Measurements from ENCODE around the gene RSL24D1. TPM values are rescaled to one million over a fixed set of nuclear protein-coding genes. Genes with fewer than 3 reads are reported as not detected.

Gene RSL24D1
- total RNA-seq, 4 donors from 2014 or later, result 39.3 to 72.3 (median 53.2) TPM

GRCh38 chr15:55239440-55240124, 42.8 kb upstream of the RSL24D1 start:
- Histone ChIP-seq H3K36me3 (no peaks in the 10 kb centered on the region), H3K4me1 (no peaks in the 10 kb centered on the region), H3K27me3 (no peaks in the 10 kb centered on the region), H3K27ac (no peak overlapping the region), H3K4me3 (no peak overlapping the region), H3K9me3 (no peaks in the 10 kb centered on the region)
- WGBS, 2 donors, result 87 to 88% methylated on average over 5 of the region's 5 CpGs
- DNase-seq (ENCODE audit: low spot score in 2 of 2), result no peak
- no peak for TF ChIP-seq CTCF (IDR thresholded peaks at IDR 0.05)
- no peak for TF ChIP-seq EP300 (IDR thresholded peaks at IDR 0.05)
- no peak for TF ChIP-seq POLR2A (IDR thresholded peaks at IDR 0.05)

GRCh38 chr15:55238877-55239276, 42.1 kb upstream of the RSL24D1 start:
- no peaks in the 10 kb centered on the region for H3K27me3 ChIP-seq
- no peak overlapping the region for H3K27ac ChIP-seq
- no peak for DNase-seq (ENCODE audit: low spot score in 2 of 2)
- no peak for TF ChIP-seq POLR2A (IDR thresholded peaks at IDR 0.05)
- no peak for TF ChIP-seq CTCF (IDR thresholded peaks at IDR 0.05)
- no peak for TF ChIP-seq EP300 (IDR thresholded peaks at IDR 0.05)
- WGBS, 2 donors, result 94 to 97% methylated on average over 2 of the region's 2 CpGs
- no peaks in the 10 kb centered on the region for H3K4me1 ChIP-seq
- H3K4me3 ChIP-seq, result no peak overlapping the region
- H3K9me3 ChIP-seq, result no peaks in the 10 kb centered on the region
- no peaks in the 10 kb centered on the region for H3K36me3 ChIP-seq

- Histone ChIP-seq H3K27me3 (no peaks in the 10 kb centered on the region), H3K36me3 (no peaks in the 10 kb centered on the region), H3K9me3 (no peaks in the 10 kb centered on the region), H3K4me1 (no peaks in the 10 kb centered on the region), H3K27ac (no peak overlapping the region), H3K4me3 (no peak overlapping the region)
- DNase-seq (ENCODE audit: low spot score in 2 of 2), result no peak
- WGBS, 2 donors, result 94 to 95% methylated on average over 6 of the region's 6 CpGs
- no peak for TF ChIP-seq POLR2A (IDR thresholded peaks at IDR 0.05)
- TF ChIP-seq EP300 (IDR thresholded peaks at IDR 0.05), result no peak
- TF ChIP-seq CTCF (IDR thresholded peaks at IDR 0.05), result no peak
These were observed 40.7 kb upstream of the RSL24D1 start for GRCh38 chr15:55237219-55238130.

DNA sequence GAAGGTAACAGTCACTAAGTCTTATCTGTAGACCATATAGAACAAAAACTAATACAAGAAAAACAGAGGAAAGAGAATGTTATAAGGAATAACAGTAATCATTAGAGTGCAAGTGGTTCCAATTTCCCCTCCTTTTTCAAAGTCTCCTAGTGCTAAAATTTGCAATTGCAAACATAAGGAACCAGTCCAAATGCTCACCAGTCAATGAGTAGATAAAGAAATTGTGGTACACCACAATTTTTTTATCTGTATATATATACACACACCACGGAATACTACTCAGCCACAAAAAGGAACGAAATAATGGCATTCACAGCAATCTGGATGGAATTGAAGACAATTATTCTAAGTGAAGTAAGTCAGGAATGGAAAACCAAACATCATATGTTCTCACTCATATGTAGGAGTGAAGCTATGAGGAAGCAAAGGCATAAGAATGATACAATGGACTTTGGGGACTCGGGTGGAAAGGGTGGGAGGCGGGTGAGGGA, 38.9 kb upstream of the RSL24D1 start:
- H3K27ac ChIP-seq, result no peak overlapping the region
- H3K4me1 ChIP-seq, result no peaks in the 10 kb centered on the region
- H3K9me3 ChIP-seq, result no peaks in the 10 kb centered on the region
- H3K27me3 ChIP-seq, result no peaks in the 10 kb centered on the region
- H3K36me3 ChIP-seq, result no peaks in the 10 kb centered on the region
- DNase-seq (ENCODE audit: low spot score in 2 of 2), result no peak
- WGBS, 2 donors, result 85 to 95% methylated on average over 4 of the region's 4 CpGs
- TF ChIP-seq EP300 (IDR thresholded peaks at IDR 0.05) (no peak), POLR2A (IDR thresholded peaks at IDR 0.05) (no peak), CTCF (IDR thresholded peaks at IDR 0.05) (no peak)
- no peak overlapping the region for H3K4me3 ChIP-seq

DNA sequence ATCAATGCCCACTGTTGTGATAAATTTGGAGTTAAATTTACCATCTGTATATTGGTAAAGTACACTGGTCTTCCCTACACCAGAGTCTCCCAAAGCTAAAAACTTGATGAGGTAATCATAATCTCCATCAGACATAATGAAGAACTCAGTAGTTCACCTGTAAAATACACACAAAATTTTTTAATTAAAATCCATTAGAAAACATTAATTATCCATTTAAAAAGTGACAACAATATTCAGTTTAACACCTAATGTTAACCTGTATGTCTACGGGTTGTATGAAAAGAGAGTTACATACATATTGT, 38.0 kb upstream of the RSL24D1 start:
- TF ChIP-seq POLR2A (IDR thresholded peaks at IDR 0.05) (no peak), CTCF (IDR thresholded peaks at IDR 0.05) (no peak), EP300 (IDR thresholded peaks at IDR 0.05) (no peak)
- Histone ChIP-seq H3K27ac (no peak overlapping the region), H3K4me3 (no peak overlapping the region), H3K27me3 (no peaks in the 10 kb centered on the region), H3K4me1 (no peaks in the 10 kb centered on the region), H3K9me3 (no peaks in the 10 kb centered on the region), H3K36me3 (no peaks in the 10 kb centered on the region)
- DNase-seq (ENCODE audit: low spot score in 2 of 2), result no peak
- 97 to 98% methylated on average over 1 of the region's 1 CpG for WGBS, 2 donors

Measured in tibial nerve (tissue), 4 donors.